H9 (cell line): ENCODE measurements around the gene MFSD6. TPM values are rescaled to one million over a fixed set of nuclear protein-coding genes. Genes with fewer than 3 reads are reported as not detected.

Source experiments
- DNase-seq: peaks from one replicate; pipeline ENCODE4 v3.0.0-alpha.2; 2017
- H2AFZ ChIP-seq: one replicate; pipeline ENCODE4 v1.6.1; 2013; ENCODE audit warnings: mild to moderate bottlenecking, low read length, control low read depth, moderate library complexity
- H2AK5ac ChIP-seq: 2 replicates; pipeline ENCODE4 v1.6.1; 2013; ENCODE audit warnings: low read length, control low read depth, mixed read lengths; ENCODE audit not compliant: insufficient read length
- H2BK120ac ChIP-seq: one replicate; pipeline ENCODE4 v1.6.1; 2013; ENCODE audit warnings: low read depth, mild to moderate bottlenecking, low read length, control low read depth, inconsistent platforms; ENCODE audit not compliant: poor library complexity, severe bottlenecking
- H2BK12ac ChIP-seq: 2 replicates; pipeline ENCODE4 v1.6.1; 2013; ENCODE audit warnings: low read length, control low read depth, mixed read lengths, low read depth; ENCODE audit not compliant: insufficient read length
- H2BK15ac ChIP-seq: 2 replicates; pipeline ENCODE4 v1.6.1; 2013; ENCODE audit warnings: low read depth, low read length, control low read depth
- H2BK20ac ChIP-seq: one replicate; pipeline ENCODE4 v1.6.1; 2013; ENCODE audit warnings: low read depth, mild to moderate bottlenecking, low read length, control low read depth, inconsistent platforms; ENCODE audit not compliant: poor library complexity, severe bottlenecking
- H2BK5ac ChIP-seq: 2 replicates; pipeline ENCODE4 v1.6.1; 2013; ENCODE audit warnings: low read length, control low read depth, mixed read lengths; ENCODE audit not compliant: insufficient read length
- H3K14ac ChIP-seq: 2 replicates; pipeline ENCODE4 v1.6.1; 2013; ENCODE audit warnings: low read length, control low read depth; ENCODE audit not compliant: insufficient read depth
- H3K18ac ChIP-seq: 2 replicates; pipeline ENCODE4 v1.6.1; 2013; ENCODE audit warnings: low read depth, mild to moderate bottlenecking, mixed read lengths, low read length, control low read depth; ENCODE audit not compliant: insufficient read length
- H3K23ac ChIP-seq: 2 replicates; pipeline ENCODE4 v1.6.1; 2013; ENCODE audit warnings: low read length, control low read depth, mixed read lengths, low read depth; ENCODE audit not compliant: insufficient read length
- H3K23me2 ChIP-seq: 2 replicates; pipeline ENCODE4 v1.6.1; 2013; ENCODE audit warnings: low read depth, mild to moderate bottlenecking, mixed read lengths, low read length, control low read depth; ENCODE audit not compliant: insufficient read length, poor library complexity, severe bottlenecking
- H3K27ac ChIP-seq: 2 replicates; pipeline ENCODE4 v1.5.1; 2013; ENCODE audit warnings: low read length, control low read depth, mixed read lengths, low read depth; ENCODE audit not compliant: insufficient read length
- H3K27me3 ChIP-seq: 2 replicates; pipeline ENCODE4 v1.6.1; 2013; ENCODE audit warnings: low read length, control low read depth, inconsistent platforms; ENCODE audit not compliant: insufficient read depth
- H3K4ac ChIP-seq: 2 replicates; pipeline ENCODE4 v1.6.1; 2013; ENCODE audit warnings: low read depth, mild to moderate bottlenecking, control low read depth, inconsistent platforms, low read length, moderate library complexity
- H3K4me1 ChIP-seq: 2 replicates; pipeline ENCODE4 v1.6.1; 2013; ENCODE audit warnings: low read length, control low read depth, inconsistent platforms; ENCODE audit not compliant: insufficient read depth
- H3K4me2 ChIP-seq: 2 replicates; pipeline ENCODE4 v1.6.1; 2013; ENCODE audit warnings: low read length, control low read depth, mixed read lengths; ENCODE audit not compliant: insufficient read length, insufficient read depth
- H3K56ac ChIP-seq: 2 replicates; pipeline ENCODE4 v1.6.1; 2013; ENCODE audit warnings: low read depth, mild to moderate bottlenecking, mixed read lengths, low read length, control low read depth; ENCODE audit not compliant: insufficient read length
- H3K79me1 ChIP-seq: 2 replicates; pipeline ENCODE4 v1.6.1; 2013; ENCODE audit warnings: low read depth, mild to moderate bottlenecking, moderate library complexity, low read length, control low read depth, inconsistent platforms; ENCODE audit not compliant: insufficient read depth, poor library complexity, severe bottlenecking
- H3K79me2 ChIP-seq: 2 replicates; pipeline ENCODE4 v1.6.1; 2013; ENCODE audit warnings: low read length, control low read depth, inconsistent platforms; ENCODE audit not compliant: insufficient read depth
- H3K9ac ChIP-seq: 2 replicates; pipeline ENCODE4 v1.6.1; 2013; ENCODE audit warnings: low read length, control low read depth, mixed read lengths; ENCODE audit not compliant: insufficient read length; ENCODE audit errors: extremely low read depth
- H3K9me3 ChIP-seq: one replicate; pipeline ENCODE4 v1.6.1; 2013; ENCODE audit warnings: low read depth, low read length, inconsistent platforms; ENCODE audit not compliant: control insufficient read depth
- H3T11ph ChIP-seq: one replicate; pipeline ENCODE4 v1.6.1; 2013; ENCODE audit warnings: mild to moderate bottlenecking, low read length, control low read depth, inconsistent platforms
- H4K20me1 ChIP-seq: one replicate; pipeline ENCODE4 v1.6.1; 2013; ENCODE audit not compliant: control insufficient read depth, insufficient read length, insufficient read depth
- H4K5ac ChIP-seq: 2 replicates; pipeline ENCODE4 v1.6.1; 2013; ENCODE audit warnings: low read depth, mild to moderate bottlenecking, mixed read lengths, low read length, control low read depth; ENCODE audit not compliant: insufficient read length
- H4K8ac ChIP-seq: replicated peaks from 2 replicates; pipeline ENCODE4 v1.6.1; 2013; ENCODE audit warnings: low read length, control low read depth, mixed read lengths, low read depth; ENCODE audit not compliant: insufficient read length
- H4K91ac ChIP-seq: 2 replicates; pipeline ENCODE4 v1.6.1; 2013; ENCODE audit warnings: low read depth, mild to moderate bottlenecking, moderate library complexity, mixed read lengths, low read length, control low read depth; ENCODE audit not compliant: insufficient read length
- H3K27ac Mint-ChIP-seq, 3 experiments: 2 replicates in 2 of 3; 3 replicates in 1 of 3; pipeline ENCODE4 v1.8.0; 2020 to 2021; ENCODE audit warnings: mixed read lengths in 3 of 3, mild to moderate bottlenecking in 1 of 3, moderate library complexity in 1 of 3
- H3K27me3 Mint-ChIP-seq: 2 replicates; pipeline ENCODE4 v1.8.0; 2021; ENCODE audit warnings: low read depth, mild to moderate bottlenecking, moderate library complexity, mixed read lengths
- H3K36me3 Mint-ChIP-seq, 3 experiments: 2 replicates in 2 of 3; 3 replicates in 1 of 3; pipeline ENCODE4 v1.8.0; 2020 to 2021; ENCODE audit warnings: low read depth in 3 of 3, mixed read lengths in 3 of 3; ENCODE audit not compliant: insufficient read depth in 1 of 3
- H3K4me1 Mint-ChIP-seq, 2 experiments: 2 replicates each; pipeline ENCODE4 v1.8.0; 2020; ENCODE audit warnings: mixed read lengths in 2 of 2
- H3K4me3 Mint-ChIP-seq, 2 experiments: 2 replicates in 1 of 2; 3 replicates in 1 of 2; pipeline ENCODE4 v1.8.0; 2020 to 2021; ENCODE audit warnings: mild to moderate bottlenecking in 2 of 2, mixed read lengths in 2 of 2, moderate library complexity in 1 of 2
- H3K9me3 Mint-ChIP-seq, 2 experiments: 2 replicates in 1 of 2; 3 replicates in 1 of 2; pipeline ENCODE4 v1.8.0; 2020; ENCODE audit warnings: mild to moderate bottlenecking in 2 of 2, mixed read lengths in 2 of 2, moderate library complexity in 1 of 2
- CTCF ChIP-seq: fragments of 200-600 bp; sonication (generic); conservative IDR thresholded peaks from 3 replicates; pipeline ENCODE4 v1.8.0; 2021; ENCODE audit warnings: antibody characterized with exemption, mild to moderate bottlenecking
- WGBS: extraction: QIAGEN DNeasy Blood & Tissue Kit; methylation state at CpG from one replicate; pipeline ENCODE4 v1.1.7; 2013; ENCODE audit warnings: missing lambda C conversion rate, low lambda C conversion rate, mixed read lengths; ENCODE audit not compliant: insufficient read length; ENCODE audit errors: extremely low coverage; 5-methylcytosine and 5-hydroxymethylcytosine counted together
- total RNA-seq: library from RNA; stranded (reverse); gene quantifications from 2 replicates; pipeline ENCODE4 v1.2.1, GENCODE V29; 2021

The MFSD6 gene
- total RNA-seq, 1 experiment from 2014 or later, result 4.0 TPM

GRCh38 chr2:190379249-190379964 lies 28.7 kb upstream of the MFSD6 start:
- TF ChIP-seq CTCF, result no peak

More at GRCh38 chr2:190379249-190379964, 28.7 kb upstream of the MFSD6 start:
- H3K27ac Mint-ChIP-seq, result no peak overlapping the region; a peak in 1 of 7 replicates
- H3K27me3 ChIP-seq, result no peaks in the 10 kb centered on the region
- H3K79me2 ChIP-seq, result no peaks in the 10 kb centered on the region
- H3K4me2 ChIP-seq, result no peak overlapping the region
- no peak overlapping the region for H3K4ac ChIP-seq
- H4K91ac ChIP-seq, result no peak overlapping the region
- H3T11ph ChIP-seq, result no peak overlapping the region
- no peaks in the 10 kb centered on the region for H3K23me2 ChIP-seq
- no peaks in the 10 kb centered on the region; the same call in 1 of the 2 replicates for H3K27me3 Mint-ChIP-seq
- H3K9me3 ChIP-seq, result no peaks in the 10 kb centered on the region
- H3K23ac ChIP-seq, result no peak overlapping the region
- no peaks in the 10 kb centered on the region for H3K36me3 Mint-ChIP-seq
- no peak overlapping the region for H3K18ac ChIP-seq
- no peaks in the 10 kb centered on the region for H4K20me1 ChIP-seq
- no peak for DNase-seq
- H3K79me1 ChIP-seq, result no peaks in the 10 kb centered on the region
- no peak overlapping the region for H3K4me3 Mint-ChIP-seq
- H2BK120ac ChIP-seq, result no peak overlapping the region
- no peak overlapping the region for H4K5ac ChIP-seq
- H3K14ac ChIP-seq, result no peak overlapping the region
- no peaks in the 10 kb centered on the region for H3K4me1 ChIP-seq
- no CpG with 5 or more reads among the region's 10 CpGs for WGBS
- no peak overlapping the region for H2BK20ac ChIP-seq
- no peak overlapping the region for H2AFZ ChIP-seq
- H2BK12ac ChIP-seq, result no peak overlapping the region
- no peaks in the 10 kb centered on the region; a peak in 1 of 5 replicates for H3K9me3 Mint-ChIP-seq
- no peak overlapping the region for H3K9ac ChIP-seq
- no peak overlapping the region for H3K56ac ChIP-seq
- H2BK15ac ChIP-seq, result no peak overlapping the region
- H4K8ac ChIP-seq, result no peak overlapping the region
- no peak overlapping the region for H2BK5ac ChIP-seq
- H2AK5ac ChIP-seq, result no peak overlapping the region
- no peak overlapping the region for H3K27ac ChIP-seq
- H3K4me1 Mint-ChIP-seq, result no peaks in the 10 kb centered on the region
